Measurements from ENCODE around the gene NBEA. TPM values are rescaled to one million over a fixed set of nuclear protein-coding genes. Genes with fewer than 3 reads are reported as not detected.

Gene NBEA, protein sequence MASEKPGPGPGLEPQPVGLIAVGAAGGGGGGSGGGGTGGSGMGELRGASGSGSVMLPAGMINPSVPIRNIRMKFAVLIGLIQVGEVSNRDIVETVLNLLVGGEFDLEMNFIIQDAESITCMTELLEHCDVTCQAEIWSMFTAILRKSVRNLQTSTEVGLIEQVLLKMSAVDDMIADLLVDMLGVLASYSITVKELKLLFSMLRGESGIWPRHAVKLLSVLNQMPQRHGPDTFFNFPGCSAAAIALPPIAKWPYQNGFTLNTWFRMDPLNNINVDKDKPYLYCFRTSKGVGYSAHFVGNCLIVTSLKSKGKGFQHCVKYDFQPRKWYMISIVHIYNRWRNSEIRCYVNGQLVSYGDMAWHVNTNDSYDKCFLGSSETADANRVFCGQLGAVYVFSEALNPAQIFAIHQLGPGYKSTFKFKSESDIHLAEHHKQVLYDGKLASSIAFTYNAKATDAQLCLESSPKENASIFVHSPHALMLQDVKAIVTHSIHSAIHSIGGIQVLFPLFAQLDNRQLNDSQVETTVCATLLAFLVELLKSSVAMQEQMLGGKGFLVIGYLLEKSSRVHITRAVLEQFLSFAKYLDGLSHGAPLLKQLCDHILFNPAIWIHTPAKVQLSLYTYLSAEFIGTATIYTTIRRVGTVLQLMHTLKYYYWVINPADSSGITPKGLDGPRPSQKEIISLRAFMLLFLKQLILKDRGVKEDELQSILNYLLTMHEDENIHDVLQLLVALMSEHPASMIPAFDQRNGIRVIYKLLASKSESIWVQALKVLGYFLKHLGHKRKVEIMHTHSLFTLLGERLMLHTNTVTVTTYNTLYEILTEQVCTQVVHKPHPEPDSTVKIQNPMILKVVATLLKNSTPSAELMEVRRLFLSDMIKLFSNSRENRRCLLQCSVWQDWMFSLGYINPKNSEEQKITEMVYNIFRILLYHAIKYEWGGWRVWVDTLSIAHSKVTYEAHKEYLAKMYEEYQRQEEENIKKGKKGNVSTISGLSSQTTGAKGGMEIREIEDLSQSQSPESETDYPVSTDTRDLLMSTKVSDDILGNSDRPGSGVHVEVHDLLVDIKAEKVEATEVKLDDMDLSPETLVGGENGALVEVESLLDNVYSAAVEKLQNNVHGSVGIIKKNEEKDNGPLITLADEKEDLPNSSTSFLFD (N-terminal part only)
- total RNA-seq = 1.1 and 1.2 TPM in 2 replicates

DNA sequence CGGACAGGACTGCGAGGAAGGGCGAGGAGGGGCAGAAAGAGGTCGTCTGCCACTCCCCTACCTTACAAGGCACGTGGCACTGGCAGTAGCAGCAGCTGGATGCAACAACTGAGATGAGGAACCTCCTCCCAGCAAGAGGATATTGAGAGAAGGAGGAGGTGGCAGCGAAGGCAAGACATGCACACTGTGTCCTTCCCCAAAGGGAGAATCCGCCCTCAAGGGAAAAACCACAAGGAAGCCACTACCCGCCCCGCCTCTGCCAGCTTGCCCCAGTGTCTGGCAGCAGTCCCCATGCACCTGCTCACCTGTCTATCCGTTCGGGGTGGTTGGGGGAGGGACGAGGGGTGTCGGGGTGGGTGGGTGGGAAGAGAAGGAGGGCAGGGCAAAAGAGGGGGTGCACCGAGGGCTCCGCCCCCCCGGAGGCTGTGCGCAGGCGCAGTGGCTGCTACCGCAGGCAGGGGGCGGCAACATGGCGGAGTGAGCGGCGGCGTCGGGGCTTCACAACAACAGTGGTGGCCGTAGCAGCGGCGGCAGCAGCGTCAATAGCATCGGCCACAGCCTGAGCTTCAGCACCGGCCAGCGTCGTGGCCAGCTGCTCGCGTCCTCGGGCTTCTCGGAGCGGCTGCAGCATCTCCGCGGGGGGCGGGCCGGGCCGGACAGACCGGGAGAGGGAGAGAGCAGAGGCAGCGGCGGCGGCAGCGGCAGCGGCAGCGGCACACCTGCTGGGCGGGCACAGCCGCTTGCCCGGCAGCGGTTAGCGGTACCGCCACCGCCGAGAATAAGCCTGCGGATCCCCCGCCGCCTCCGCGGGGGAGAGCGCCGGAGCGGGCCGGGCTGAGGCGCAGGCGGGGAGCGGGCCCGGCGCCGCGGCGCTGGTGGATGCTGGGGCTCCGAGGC is at the start of gene NBEA:
TSS of gene NBEA (plus strand) at position 436 of the 897 bp plus-strand sequence. CDS start 551 bp downstream, outside the sequence.

DNA sequence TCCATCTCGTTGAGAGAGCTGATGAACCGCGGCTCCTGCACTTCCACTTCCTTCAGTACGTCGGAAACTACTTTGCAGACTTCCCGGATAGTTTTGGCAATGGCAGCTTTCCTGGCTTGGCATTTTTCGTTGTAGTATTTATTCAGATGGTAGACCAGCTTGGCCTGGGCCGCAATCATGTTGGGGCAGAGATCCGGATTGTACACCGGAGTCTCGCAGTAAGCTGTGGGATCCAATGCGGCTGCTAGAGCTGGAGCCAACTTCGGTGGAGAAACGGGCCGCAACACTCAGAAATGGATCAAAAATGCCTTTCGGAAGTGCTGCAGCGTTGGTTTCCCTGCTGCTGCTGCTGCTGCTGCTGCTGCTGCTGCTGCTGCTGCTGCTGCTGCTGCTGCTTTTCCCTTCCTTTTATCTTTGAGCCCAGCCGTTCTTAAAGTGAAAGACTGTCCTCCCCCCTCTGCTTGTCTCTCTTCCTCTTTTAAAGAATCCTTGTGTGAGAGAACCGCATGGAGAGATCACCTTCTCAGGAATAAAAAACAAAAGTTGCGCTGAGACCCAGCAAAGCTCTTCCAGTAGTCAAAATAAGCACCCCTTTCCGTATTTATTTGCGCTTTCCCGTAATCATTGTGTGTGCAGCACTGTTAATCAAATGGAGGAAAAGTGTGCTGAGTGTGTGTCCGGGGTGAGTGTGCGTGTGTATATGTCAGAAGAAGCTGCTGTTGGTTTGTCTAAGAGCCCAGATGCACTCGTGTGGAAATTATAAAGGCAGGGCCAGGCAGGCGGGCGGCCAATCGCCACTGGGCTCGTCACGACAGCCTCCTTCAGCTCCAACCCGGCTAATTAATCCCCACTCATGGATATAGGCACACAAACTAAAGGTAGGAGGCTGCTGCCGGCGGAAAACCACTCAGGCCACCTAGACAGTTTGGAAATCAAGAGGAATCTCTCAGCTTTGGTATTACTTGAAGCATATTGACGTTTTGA is 534.2 kb downstream of the NBEA start, which contains the start of gene MAB21L1:
TSS of gene MAB21L1 (minus strand) at position 730 of the 984 bp plus-strand sequence. CDS start at position 179, 551 bp downstream.

Measured in mammary microvascular endothelial cell (primary cell).